Endothelial cell (in vitro differentiated cells): ENCODE measurements around the gene PLD1. TPM values are rescaled to one million over a fixed set of nuclear protein-coding genes. Genes with fewer than 3 reads are reported as not detected.

Experiments used
- DNase-seq: peaks from one replicate; pipeline ENCODE4 v3.0.0; 2021; ENCODE audit warnings: low spot score
- H3K27ac Mint-ChIP-seq: one replicate; pipeline ENCODE4 v1.8.0; 2021; ENCODE audit warnings: mixed read lengths, inconsistent platforms; ENCODE audit not compliant: unreplicated experiment
- H3K27me3 Mint-ChIP-seq: one replicate; pipeline ENCODE4 v1.8.0; 2021; ENCODE audit warnings: mild to moderate bottlenecking, moderate library complexity, mixed read lengths, inconsistent platforms; ENCODE audit not compliant: unreplicated experiment
- H3K36me3 Mint-ChIP-seq: one replicate; pipeline ENCODE4 v1.8.0; 2021; ENCODE audit warnings: mild to moderate bottlenecking, low read depth, mixed read lengths, inconsistent platforms; ENCODE audit not compliant: unreplicated experiment
- H3K4me1 Mint-ChIP-seq: one replicate; pipeline ENCODE4 v1.8.0; 2021; ENCODE audit warnings: mild to moderate bottlenecking, mixed read lengths, inconsistent platforms; ENCODE audit not compliant: unreplicated experiment
- H3K4me3 Mint-ChIP-seq: one replicate; pipeline ENCODE4 v1.8.0; 2021; ENCODE audit warnings: mild to moderate bottlenecking, mixed read lengths, inconsistent platforms; ENCODE audit not compliant: unreplicated experiment
- H3K9me3 Mint-ChIP-seq: one replicate; pipeline ENCODE4 v1.8.0; 2021; ENCODE audit warnings: mixed read lengths, inconsistent platforms; ENCODE audit not compliant: unreplicated experiment
- total RNA-seq: library from RNA; stranded (reverse); fragmentation: NEBNext Ultra II Directional; extraction: Animal tissue kit (Norgen Biotek cat#: 25700); gene quantifications from one replicate; pipeline ENCODE4 v1.2.1, GENCODE V29; 2021; ENCODE audit not compliant: unreplicated experiment
- TF ChIP-seq, protein P1 (sequence below): fragments of 200-600 bp; sonication (generic); IDR thresholded peaks from one replicate; pipeline ENCODE4 v1.5.0; 2021; ENCODE audit warnings: antibody characterized with exemption; ENCODE audit not compliant: unreplicated experiment

The PLD1 gene
- total RNA-seq, 1 donor from 2014 or later = 61.5 TPM

DNA sequence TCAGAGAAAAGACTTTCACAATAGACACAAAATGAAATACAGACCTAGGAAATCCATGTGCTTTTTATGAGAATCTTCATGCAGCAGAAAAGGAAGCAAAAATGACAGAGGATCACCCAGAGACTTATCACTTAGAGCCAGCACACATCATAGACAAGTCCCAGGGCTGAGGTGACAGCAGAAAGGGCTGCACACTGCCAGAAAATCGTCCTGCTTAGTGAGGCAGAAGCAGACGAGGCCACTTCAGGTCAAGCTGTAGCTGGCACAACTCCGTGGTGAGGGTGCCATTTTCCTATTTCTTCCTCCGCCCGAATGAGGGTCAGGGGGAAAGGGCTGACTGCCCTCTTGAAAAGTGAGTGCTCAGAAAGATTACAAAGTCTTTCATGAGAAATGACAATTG is 254.1 kb downstream of the PLD1 start:
- no peaks in the 10 kb centered on the region for H3K36me3 Mint-ChIP-seq
- no peak overlapping the region for H3K4me3 Mint-ChIP-seq
- DNase-seq = no peak
- H3K27ac Mint-ChIP-seq = no peak overlapping the region
- TF ChIP-seq, protein P1, sequence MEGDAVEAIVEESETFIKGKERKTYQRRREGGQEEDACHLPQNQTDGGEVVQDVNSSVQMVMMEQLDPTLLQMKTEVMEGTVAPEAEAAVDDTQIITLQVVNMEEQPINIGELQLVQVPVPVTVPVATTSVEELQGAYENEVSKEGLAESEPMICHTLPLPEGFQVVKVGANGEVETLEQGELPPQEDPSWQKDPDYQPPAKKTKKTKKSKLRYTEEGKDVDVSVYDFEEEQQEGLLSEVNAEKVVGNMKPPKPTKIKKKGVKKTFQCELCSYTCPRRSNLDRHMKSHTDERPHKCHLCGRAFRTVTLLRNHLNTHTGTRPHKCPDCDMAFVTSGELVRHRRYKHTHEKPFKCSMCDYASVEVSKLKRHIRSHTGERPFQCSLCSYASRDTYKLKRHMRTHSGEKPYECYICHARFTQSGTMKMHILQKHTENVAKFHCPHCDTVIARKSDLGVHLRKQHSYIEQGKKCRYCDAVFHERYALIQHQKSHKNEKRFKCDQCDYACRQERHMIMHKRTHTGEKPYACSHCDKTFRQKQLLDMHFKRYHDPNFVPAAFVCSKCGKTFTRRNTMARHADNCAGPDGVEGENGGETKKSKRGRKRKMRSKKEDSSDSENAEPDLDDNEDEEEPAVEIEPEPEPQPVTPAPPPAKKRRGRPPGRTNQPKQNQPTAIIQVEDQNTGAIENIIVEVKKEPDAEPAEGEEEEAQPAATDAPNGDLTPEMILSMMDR = no peak
- no peaks in the 10 kb centered on the region for H3K27me3 Mint-ChIP-seq
- no peaks in the 10 kb centered on the region for H3K4me1 Mint-ChIP-seq
- no peaks in the 10 kb centered on the region for H3K9me3 Mint-ChIP-seq

DNA sequence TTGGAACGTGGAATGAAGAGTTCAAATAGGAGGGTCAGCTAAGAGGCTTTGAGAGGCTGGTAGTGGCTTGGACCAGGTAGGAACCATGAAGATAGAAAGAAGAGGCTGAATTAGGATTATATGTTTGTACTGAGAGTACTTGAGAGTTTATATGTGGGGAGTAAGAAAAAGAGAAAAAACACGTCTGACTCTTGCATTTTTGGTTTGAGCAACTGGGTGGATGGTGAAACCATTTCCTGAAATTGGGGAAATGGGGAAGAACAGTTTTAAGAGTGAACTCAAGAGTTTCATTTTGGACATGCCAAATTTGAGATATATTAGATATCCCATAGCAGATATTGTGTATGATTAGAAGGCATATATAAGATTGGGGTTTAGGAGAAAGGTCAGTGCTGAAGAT is 257.2 kb downstream of the PLD1 start:
- DNase-seq = no peak
- no peaks in the 10 kb centered on the region for H3K36me3 Mint-ChIP-seq

DNA sequence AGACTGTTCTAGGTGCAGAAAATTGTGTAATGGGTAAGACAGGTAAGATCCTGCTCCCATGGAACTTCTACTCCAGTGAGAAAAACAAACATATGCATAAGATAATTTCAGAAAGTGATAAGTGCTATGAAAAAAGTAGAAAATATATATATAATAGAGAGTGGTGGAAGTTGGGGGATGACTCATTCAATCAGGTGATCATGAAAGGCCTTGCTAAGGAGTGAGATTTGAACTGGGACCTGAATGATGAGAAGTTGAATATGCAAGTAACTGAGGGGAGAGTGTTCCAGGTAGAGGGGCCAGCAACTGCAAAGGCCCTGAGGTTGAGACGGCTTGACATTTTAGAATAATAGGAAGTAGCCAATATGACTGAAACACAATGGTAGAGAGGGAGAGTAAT is 257.8 kb downstream of the PLD1 start:
- TF ChIP-seq, protein P1 = no peak
- no peak for DNase-seq
- Mint-ChIP-seq H3K27ac (no peak overlapping the region), H3K36me3 (no peaks in the 10 kb centered on the region), H3K27me3 (no peaks in the 10 kb centered on the region), H3K4me1 (no peaks in the 10 kb centered on the region), H3K9me3 (no peaks in the 10 kb centered on the region), H3K4me3 (no peak overlapping the region)

More for the DNA sequence above, 257.2 kb downstream of the PLD1 start:
- H3K4me1 Mint-ChIP-seq = no peaks in the 10 kb centered on the region
- H3K27me3 Mint-ChIP-seq = no peaks in the 10 kb centered on the region
- H3K4me3 Mint-ChIP-seq = no peak overlapping the region
- no peak overlapping the region for H3K27ac Mint-ChIP-seq
- no peaks in the 10 kb centered on the region for H3K9me3 Mint-ChIP-seq
- TF ChIP-seq, protein P1 = no peak

DNA sequence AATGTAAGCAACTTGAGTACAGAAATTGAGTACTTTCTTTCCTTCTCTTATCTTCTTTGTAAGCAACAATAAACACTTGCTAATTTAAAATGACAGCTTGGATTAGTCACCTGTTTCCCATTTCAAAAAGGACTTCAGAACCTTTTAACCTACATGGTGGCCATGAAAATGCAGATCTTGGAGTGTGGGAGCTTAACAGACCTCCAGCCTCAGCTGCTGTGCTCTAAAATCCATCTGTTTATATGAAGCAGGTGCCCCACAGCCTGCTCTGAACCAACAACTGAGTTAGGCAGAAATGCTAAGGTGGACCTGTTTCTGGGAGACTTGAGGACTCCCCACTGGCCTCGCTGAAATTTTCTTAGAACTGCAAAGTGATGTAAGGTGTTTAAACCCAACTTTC is 259.0 kb downstream of the PLD1 start:
- Mint-ChIP-seq H3K4me1 (no peaks in the 10 kb centered on the region), H3K36me3 (no peaks in the 10 kb centered on the region), H3K27me3 (no peaks in the 10 kb centered on the region), H3K27ac (no peak overlapping the region), H3K4me3 (no peak overlapping the region), H3K9me3 (no peaks in the 10 kb centered on the region)
- TF ChIP-seq, protein P1 = no peak
- no peak for DNase-seq

Other genes starting within 250 kb of the PLD1 start
- gene TMEM212, start 32.9 kb upstream of the PLD1 start, total RNA-seq = not detected
- 204 TPM for gene FNDC3B, start 229.1 kb upstream of the PLD1 start, total RNA-seq